Body of pancreas (tissue), 4 donors: ENCODE measurements around the gene DUSP6.

Experiments
- CTCF ChIP-seq, 7 experiments: fragments of 450-650 bp in 4 of 7; fragments of 200-600 bp in 3 of 7; sonication (generic) in 3 of 7; IDR thresholded peaks; one replicate each; pipeline ENCODE4 v1.5.1; 2016 to 2019; ENCODE audit warnings: antibody characterized with exemption in 7 of 7
- POLR2A ChIP-seq, 3 donors: fragments of 450-650 bp; IDR thresholded peaks; one replicate each; pipeline ENCODE4 v1.6.1; 2016; ENCODE audit warnings: antibody characterized with exemption in 3 of 3, mild to moderate bottlenecking in 2 of 3

GRCh38 chr12:89355243-89356068, 3.2 kb upstream of the DUSP6 start:
- TF ChIP-seq CTCF (IDR thresholded peaks at IDR 0.05) (peak in 5 of 7 experiments; percentile 11 to 34 (median 32)), POLR2A (IDR thresholded peaks at IDR 0.05) (no peak)
